A673 (cell line): ENCODE measurements around the gene GMDS. TPM values are rescaled to one million over a fixed set of nuclear protein-coding genes. Genes with fewer than 3 reads are reported as not detected.

Experiments
- BruUV-seq: library from RNA; stranded (reverse); fragments of 400-500 nt; replicated peaks from 2 replicates; lab custom pipeline; 2021; lab: Mats Ljungman, UMichigan
- CTCF ChIA-PET: fragments of 300-600 bp; sonication (Branson Sonifier 250); formaldehyde crosslinking; loops from one replicate; lab custom pipeline; 2022; ENCODE audit warnings: antibody characterized with exemption; lab: Charles Lee
- POLR2A ChIA-PET: fragments of 300-600 bp; sonication (Branson Sonifier 250); formaldehyde crosslinking; loops from one replicate; lab custom pipeline; 2022; ENCODE audit warnings: antibody characterized with exemption; ENCODE audit not compliant: low non-redundant PET; lab: Charles Lee
- DNase-seq: peaks from one replicate; pipeline ENCODE4 v3.0.0-alpha.2; 2015; ENCODE audit warnings: low spot score
- H3K27ac ChIP-seq: fragments of 200-600 bp; sonication (generic); 2 replicates; pipeline ENCODE4 v1.5.1; 2016; ENCODE audit warnings: mixed run types, low read depth, mild to moderate bottlenecking, mixed read lengths, antibody characterized with exemption, low read length; ENCODE audit not compliant: poor library complexity, severe bottlenecking
- H3K27me3 ChIP-seq: fragments of 200-600 bp; sonication (generic); replicated peaks from 2 replicates; pipeline ENCODE4 v1.6.1; 2017; ENCODE audit warnings: mixed run types, low read depth, mild to moderate bottlenecking, mixed read lengths, antibody characterized with exemption, low read length; ENCODE audit not compliant: insufficient read depth, poor library complexity
- H3K36me3 ChIP-seq: fragments of 200-600 bp; sonication (generic); 2 replicates; pipeline ENCODE4 v1.6.1; 2016; ENCODE audit warnings: mixed run types, mild to moderate bottlenecking, mixed read lengths, antibody characterized with exemption, low read length; ENCODE audit not compliant: insufficient read depth, poor library complexity, severe bottlenecking
- H3K4me1 ChIP-seq: fragments of 200-600 bp; sonication (generic); 2 replicates; pipeline ENCODE4 v1.6.1; 2017; ENCODE audit warnings: mixed run types, mild to moderate bottlenecking, mixed read lengths, antibody characterized with exemption, low read length; ENCODE audit not compliant: insufficient read depth, poor library complexity, severe bottlenecking
- H3K4me3 ChIP-seq: fragments of 200-600 bp; sonication (generic); 2 replicates; pipeline ENCODE4 v1.5.1; 2016; ENCODE audit warnings: low read depth, mixed run types, mild to moderate bottlenecking, mixed read lengths, low read length; ENCODE audit not compliant: poor library complexity, severe bottlenecking
- H3K9me3 ChIP-seq: fragments of 200-600 bp; sonication (generic); 2 replicates; pipeline ENCODE4 v1.6.1; 2016; ENCODE audit warnings: mixed run types, low read depth, mild to moderate bottlenecking, mixed read lengths, antibody characterized with exemption, low read length; ENCODE audit not compliant: poor library complexity, severe bottlenecking
- CTCF ChIP-seq: fragments of 300-800, 200-600 bp; sonication (generic); conservative IDR thresholded peaks from 2 replicates; pipeline ENCODE4 v1.5.1; 2017; ENCODE audit warnings: low read depth, mild to moderate bottlenecking, antibody characterized with exemption, low read length, moderate library complexity, mixed read lengths
- EZH2 ChIP-seq: fragments of 200-600 bp; sonication (generic); IDR thresholded peaks from 2 replicates; pipeline ENCODE4 v1.6.1; 2017; ENCODE audit warnings: borderline replicate concordance, low read depth, mild to moderate bottlenecking, mixed read lengths, antibody characterized with exemption, low read length; ENCODE audit not compliant: poor library complexity, severe bottlenecking
- intact Hi-C: fragments of 100-400 bp; cut with micrococcal nuclease; formaldehyde crosslinking; loops from one replicate; pipeline ENCODE4 v1.10.0; 2022; ENCODE audit not compliant: unreplicated experiment
- total RNA-seq: library from RNA; stranded (reverse); gene quantifications from 2 replicates; pipeline ENCODE4 v1.2.3, GENCODE V29; 2021

The GMDS gene
- total RNA-seq, 1 experiment from 2014 or later, result 15.2 TPM

GRCh38 chr6:2099870-2100269 lies 145.5 kb downstream of the GMDS start:
- POLR2A ChIA-PET, result no interaction called here
- no peaks in the 10 kb centered on the region for H3K36me3 ChIP-seq
- intact Hi-C loops, result loop anchor here (10.0 kb wide), 1 partner anchor 205 kb away; no protein-coding TSS in a partner anchor
- DNase-seq, result no peak
- no peaks in the 10 kb centered on the region for H3K27me3 ChIP-seq
- no peak overlapping the region for H3K27ac ChIP-seq
- H3K4me3 ChIP-seq, result no peak overlapping the region
- H3K9me3 ChIP-seq, result no peaks in the 10 kb centered on the region
- H3K4me1 ChIP-seq, result peaks cover 7% of the 10 kb centered on the region
- no TSS peak for BruUV-seq
- TF ChIP-seq CTCF, result no peak
- no peak for TF ChIP-seq EZH2
- CTCF ChIA-PET, result no interaction called here

GRCh38 chr6:2097464-2097863 lies 147.9 kb downstream of the GMDS start:
- no peak for DNase-seq
- TF ChIP-seq EZH2 (no peak), CTCF (no peak)
- no peaks in the 10 kb centered on the region for H3K9me3 ChIP-seq
- ChIA-PET POLR2A (no interaction called here), CTCF (interaction anchor here (0.7 kb wide), 1 partner anchor 492 kb away, joined by 3 read pairs; no protein-coding TSS in a partner anchor)
- peaks cover 6% of the 10 kb centered on the region for H3K4me1 ChIP-seq
- H3K27ac ChIP-seq, result no peak overlapping the region
- H3K36me3 ChIP-seq, result no peaks in the 10 kb centered on the region
- intact Hi-C loops, result no loop called here
- H3K4me3 ChIP-seq, result no peak overlapping the region
- no peaks in the 10 kb centered on the region for H3K27me3 ChIP-seq
- BruUV-seq, result no TSS peak

GRCh38 chr6:2094642-2095041 lies 150.8 kb downstream of the GMDS start:
- Histone ChIP-seq H3K4me1 (no peaks in the 10 kb centered on the region), H3K4me3 (no peak overlapping the region), H3K36me3 (no peaks in the 10 kb centered on the region), H3K9me3 (no peaks in the 10 kb centered on the region), H3K27me3 (no peaks in the 10 kb centered on the region), H3K27ac (no peak overlapping the region)
- intact Hi-C loops, result no loop called here
- ChIA-PET POLR2A (no interaction called here), CTCF (no interaction called here)
- BruUV-seq, result no TSS peak
- TF ChIP-seq EZH2 (no peak), CTCF (no peak)
- DNase-seq, result no peak
